PC-9 (cell line): ENCODE data around the gene TEN1. TPM values are rescaled to one million over a fixed set of nuclear protein-coding genes. Genes with fewer than 3 reads are reported as not detected.
A peak's percentile ranks its signal among the peaks of the same experiment; 100 is the strongest.

Experiments
- BruUV-seq: library from RNA; stranded (reverse); fragments of 400-500 nt; replicated peaks from 2 replicates; lab custom pipeline; 2021; lab: Mats Ljungman, UMichigan
- CTCF ChIA-PET: fragments of 300-600 bp; sonication (Branson Sonifier 250); formaldehyde crosslinking; loops from one replicate; lab custom pipeline; 2022; ENCODE audit warnings: antibody characterized with exemption; lab: Charles Lee
- POLR2A ChIA-PET: fragments of 300-600 bp; sonication (Branson Sonifier 250); formaldehyde crosslinking; loops from one replicate; lab custom pipeline; 2022; ENCODE audit warnings: antibody characterized with exemption; ENCODE audit not compliant: unreplicated experiment; lab: Charles Lee
- DNase-seq, 2 experiments: peaks; one replicate each; pipeline versions ENCODE4 v3.0.0 to v3.0.0-alpha.2; 2015 to 2022; ENCODE audit warnings: mixed read lengths in 1 of 2
- H2AFZ ChIP-seq: fragments of 200-600 bp; sonication (generic); 2 replicates; pipeline ENCODE4 v1.8.1; 2017; ENCODE audit warnings: antibody characterized with exemption
- H3F3A ChIP-seq: fragments of 200-600 bp; sonication (generic); 2 replicates; pipeline ENCODE4 v1.8.1; 2017; ENCODE audit warnings: antibody characterized with exemption, mild to moderate bottlenecking, low read depth; ENCODE audit not compliant: insufficient read depth
- H3K27ac ChIP-seq: fragments of 200-600 bp; sonication (generic); 2 replicates; pipeline ENCODE4 v1.6.1; 2016; ENCODE audit warnings: mixed run types
- H3K27me3 ChIP-seq: fragments of 200-600 bp; sonication (generic); 2 replicates; pipeline ENCODE4 v1.6.1; 2016; ENCODE audit warnings: low read depth, mixed run types; ENCODE audit not compliant: insufficient read depth
- H3K36me3 ChIP-seq: fragments of 200-600 bp; sonication (generic); 2 replicates; pipeline ENCODE4 v1.6.1; 2016; ENCODE audit warnings: low read depth, mixed run types
- H3K4me1 ChIP-seq: fragments of 200-600 bp; sonication (generic); replicated peaks from 2 replicates; pipeline ENCODE4 v1.6.1; 2016; ENCODE audit warnings: mixed run types; ENCODE audit not compliant: insufficient read depth
- H3K4me2 ChIP-seq: fragments of 200-600 bp; sonication (generic); 2 replicates; pipeline ENCODE4 v1.6.1; 2017; ENCODE audit warnings: mixed run types
- H3K4me3 ChIP-seq: fragments of 200-600 bp; sonication (generic); 2 replicates; pipeline ENCODE4 v1.6.1; 2016; ENCODE audit warnings: mixed run types
- H3K79me2 ChIP-seq: fragments of 200-600 bp; sonication (generic); 2 replicates; pipeline ENCODE4 v1.6.1; 2017; ENCODE audit warnings: low read depth, mixed run types
- H3K9me2 ChIP-seq: fragments of 200-600 bp; sonication (generic); 2 replicates; pipeline ENCODE4 v1.8.1; 2017; ENCODE audit warnings: mild to moderate bottlenecking; ENCODE audit not compliant: insufficient read depth
- H3K9me3 ChIP-seq: fragments of 200-600 bp; sonication (generic); 2 replicates; pipeline ENCODE4 v1.8.1; 2016; ENCODE audit warnings: low read depth; ENCODE audit not compliant: insufficient read depth
- H4K20me1 ChIP-seq: fragments of 200-600 bp; sonication (generic); 2 replicates; pipeline ENCODE4 v1.8.1; 2017; ENCODE audit not compliant: insufficient read depth
- EZH2 ChIP-seq: fragments of 200-600 bp; sonication (generic); IDR thresholded peaks from 2 replicates; pipeline ENCODE4 v1.8.0; 2017; ENCODE audit warnings: antibody characterized with exemption, low read depth
- intact Hi-C: fragments of 100-400 bp; cut with micrococcal nuclease; formaldehyde crosslinking; loops from one replicate; pipeline ENCODE4 v1.10.0; 2022; ENCODE audit not compliant: unreplicated experiment
- total RNA-seq: library from RNA; stranded (reverse); gene quantifications from 2 replicates; pipeline ENCODE4 v1.2.3, GENCODE V29; 2021
- TF ChIP-seq, protein P1 (sequence below): fragments of 200-600 bp; sonication (generic); conservative IDR thresholded peaks from 2 replicates; pipeline ENCODE4 v1.6.1; 2017; ENCODE audit warnings: mixed run types, antibody characterized with exemption, mild to moderate bottlenecking, moderate library complexity

Gene TEN1
- total RNA-seq, 1 experiment from 2014 or later = 22.7 TPM

DNA sequence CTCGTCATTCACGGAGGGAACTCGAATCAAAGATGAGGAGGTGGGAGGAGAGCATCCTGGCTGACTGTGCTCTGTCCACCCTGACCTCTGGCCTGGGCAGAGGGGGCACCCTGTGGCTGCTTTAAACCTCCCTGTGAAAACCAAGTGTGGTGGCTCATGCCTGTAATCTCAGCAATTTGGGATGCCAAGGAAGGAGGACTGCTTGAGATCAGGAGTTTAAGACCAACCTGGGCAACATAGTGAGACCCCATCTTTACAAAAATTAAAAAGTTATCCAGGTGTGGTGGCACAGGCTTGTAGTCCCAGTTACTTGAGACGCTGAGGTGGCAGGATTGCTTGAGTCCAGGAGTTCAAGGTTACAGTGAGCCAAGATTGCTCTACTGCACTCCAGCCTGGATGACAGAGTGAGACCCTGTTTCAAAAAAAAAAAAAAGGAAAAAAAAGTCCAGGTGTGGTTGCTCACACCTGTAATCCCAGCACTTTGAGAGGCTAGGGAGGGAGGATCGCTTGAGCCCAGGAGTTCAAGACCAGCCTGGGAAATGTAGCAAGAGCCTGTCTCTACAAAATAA is 15.8 kb downstream of the TEN1 start:
- intact Hi-C loops = no loop called here
- peaks cover 6% of the 10 kb centered on the region; the same call in 1 of the 2 replicates for H3K36me3 ChIP-seq
- H3F3A ChIP-seq = peaks cover 60% of the 10 kb centered on the region
- no peaks in the 10 kb centered on the region for H3K9me2 ChIP-seq
- TF ChIP-seq EZH2 = no peak
- no peak for DNase-seq
- H3K4me3 ChIP-seq = no peak overlapping the region
- H3K9me3 ChIP-seq = no peaks in the 10 kb centered on the region
- POLR2A ChIA-PET = interaction anchor here (0.7 kb wide), 1 partner anchor 20 kb away, joined by 13 read pairs; no protein-coding TSS in a partner anchor
- CTCF ChIA-PET = interaction anchor here (0.6 kb wide), 1 partner anchor 16 kb away, joined by 5 read pairs; the partner anchor contains the start of gene ACOX1
- H3K4me2 ChIP-seq = no peak overlapping the region
- H3K4me1 ChIP-seq = peaks cover 65% of the 10 kb centered on the region
- no TSS peak for BruUV-seq
- no peaks in the 10 kb centered on the region for H3K79me2 ChIP-seq
- no peak overlapping the region for H3K27ac ChIP-seq
- no peak overlapping the region for H2AFZ ChIP-seq
- no peaks in the 10 kb centered on the region for H4K20me1 ChIP-seq
- H3K27me3 ChIP-seq = no peaks in the 10 kb centered on the region

GRCh38 chr17:75995385-75995925 is 16.4 kb downstream of the TEN1 start:
- Histone ChIP-seq H3K4me2 (no peak overlapping the region), H3F3A (peaks cover 60% of the 10 kb centered on the region), H3K79me2 (no peaks in the 10 kb centered on the region), H3K9me2 (no peaks in the 10 kb centered on the region), H3K27ac (no peak overlapping the region), H4K20me1 (no peaks in the 10 kb centered on the region), H3K4me3 (no peak overlapping the region), H2AFZ (no peak overlapping the region), H3K27me3 (no peaks in the 10 kb centered on the region), H3K4me1 (peaks cover 69% of the 10 kb centered on the region), H3K9me3 (no peaks in the 10 kb centered on the region), H3K36me3 (peaks cover 6% of the 10 kb centered on the region; the same call in 1 of the 2 replicates)
- no peak for TF ChIP-seq EZH2
- TF ChIP-seq, protein P1, sequence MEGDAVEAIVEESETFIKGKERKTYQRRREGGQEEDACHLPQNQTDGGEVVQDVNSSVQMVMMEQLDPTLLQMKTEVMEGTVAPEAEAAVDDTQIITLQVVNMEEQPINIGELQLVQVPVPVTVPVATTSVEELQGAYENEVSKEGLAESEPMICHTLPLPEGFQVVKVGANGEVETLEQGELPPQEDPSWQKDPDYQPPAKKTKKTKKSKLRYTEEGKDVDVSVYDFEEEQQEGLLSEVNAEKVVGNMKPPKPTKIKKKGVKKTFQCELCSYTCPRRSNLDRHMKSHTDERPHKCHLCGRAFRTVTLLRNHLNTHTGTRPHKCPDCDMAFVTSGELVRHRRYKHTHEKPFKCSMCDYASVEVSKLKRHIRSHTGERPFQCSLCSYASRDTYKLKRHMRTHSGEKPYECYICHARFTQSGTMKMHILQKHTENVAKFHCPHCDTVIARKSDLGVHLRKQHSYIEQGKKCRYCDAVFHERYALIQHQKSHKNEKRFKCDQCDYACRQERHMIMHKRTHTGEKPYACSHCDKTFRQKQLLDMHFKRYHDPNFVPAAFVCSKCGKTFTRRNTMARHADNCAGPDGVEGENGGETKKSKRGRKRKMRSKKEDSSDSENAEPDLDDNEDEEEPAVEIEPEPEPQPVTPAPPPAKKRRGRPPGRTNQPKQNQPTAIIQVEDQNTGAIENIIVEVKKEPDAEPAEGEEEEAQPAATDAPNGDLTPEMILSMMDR = no peak
- intact Hi-C loops = no loop called here
- CTCF ChIA-PET = no interaction called here
- POLR2A ChIA-PET = no interaction called here
- no TSS peak for BruUV-seq
- no peak for DNase-seq

DNA sequence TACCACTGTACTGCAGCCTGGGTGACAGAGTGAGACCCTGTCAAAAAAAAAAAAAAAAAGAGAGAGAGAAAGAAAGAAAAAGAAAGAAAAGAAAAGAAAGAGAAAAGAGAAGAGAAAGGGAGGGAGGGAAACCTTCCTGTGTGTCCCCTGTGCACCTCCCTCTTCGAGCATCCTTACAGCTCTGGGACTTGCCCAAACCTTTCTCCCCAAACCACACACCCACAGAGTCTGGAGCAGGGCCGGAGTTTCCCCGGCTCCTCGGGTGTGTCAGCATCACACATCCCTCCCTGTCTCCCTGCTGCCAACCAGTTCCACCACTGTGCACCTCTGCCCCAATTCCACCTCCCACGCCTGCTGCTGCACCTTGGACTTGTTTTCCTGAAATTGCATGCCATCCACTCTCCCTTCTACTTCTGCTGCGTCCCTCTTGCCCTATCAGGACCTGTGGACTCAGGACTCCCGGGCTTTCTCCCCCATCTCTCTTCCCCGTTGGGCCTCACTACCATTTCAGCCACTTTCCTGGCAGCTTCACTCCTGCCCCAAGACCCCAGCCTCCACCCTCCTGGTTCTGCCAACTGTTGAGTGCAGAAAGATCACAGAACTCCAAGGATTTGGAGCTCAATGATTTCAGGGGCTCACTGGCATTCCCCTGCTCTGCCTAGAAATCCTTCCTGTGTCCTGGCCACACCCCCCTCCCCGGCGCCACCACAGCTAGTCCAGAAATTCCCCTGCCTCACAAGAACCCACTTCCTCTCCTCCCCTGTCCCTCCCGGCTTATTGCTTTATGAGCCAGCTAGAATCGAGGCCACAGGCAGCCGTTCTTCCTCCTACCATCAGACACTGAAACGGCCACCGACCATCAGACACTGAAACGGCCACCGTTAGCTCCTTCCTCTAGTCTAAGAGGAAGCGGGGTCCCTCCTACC is 17.9 kb downstream of the TEN1 start:
- Histone ChIP-seq H3K27ac (peak overlapping the region; percentile 92), H3K4me3 (peak overlapping the region; percentile 43; the same call in 1 of the 2 replicates), H3K4me1 (peaks cover 69% of the 10 kb centered on the region), H3F3A (peaks cover 60% of the 10 kb centered on the region), H3K4me2 (peak overlapping the region; percentile 94), H3K9me2 (no peaks in the 10 kb centered on the region), H3K27me3 (no peaks in the 10 kb centered on the region), H2AFZ (peak overlapping the region; percentile 66; the same call in 1 of the 2 replicates), H3K36me3 (no peaks in the 10 kb centered on the region), H3K9me3 (no peaks in the 10 kb centered on the region), H4K20me1 (no peaks in the 10 kb centered on the region), H3K79me2 (no peaks in the 10 kb centered on the region)
- intact Hi-C loops = no loop called here
- no TSS peak for BruUV-seq
- DNase-seq = peak; percentile 65 to 80
- POLR2A ChIA-PET = interaction anchor here (0.5 to 1.0 kb wide), 4 partner anchors 18 to 351 kb away, joined by 3 to 11 read pairs (median 4); partner anchors contain the start of genes ACOX1 and TEN1
- CTCF ChIA-PET = interaction anchor here (0.6 to 0.7 kb wide), 3 partner anchors 15 to 247 kb away, joined by 3 to 8 read pairs (median 3); partner anchors contain the start of gene MRPL38
- TF ChIP-seq, protein P1 = no peak
- TF ChIP-seq EZH2 = no peak
